ENCODE measurements around the gene ESYT2.
"Not testable (repeated sequence)": the region's sequence is repeated elsewhere in the genome, so short reads cannot be mapped to it uniquely, and the experiment has no call there.

ESYT2 gene

DNA sequence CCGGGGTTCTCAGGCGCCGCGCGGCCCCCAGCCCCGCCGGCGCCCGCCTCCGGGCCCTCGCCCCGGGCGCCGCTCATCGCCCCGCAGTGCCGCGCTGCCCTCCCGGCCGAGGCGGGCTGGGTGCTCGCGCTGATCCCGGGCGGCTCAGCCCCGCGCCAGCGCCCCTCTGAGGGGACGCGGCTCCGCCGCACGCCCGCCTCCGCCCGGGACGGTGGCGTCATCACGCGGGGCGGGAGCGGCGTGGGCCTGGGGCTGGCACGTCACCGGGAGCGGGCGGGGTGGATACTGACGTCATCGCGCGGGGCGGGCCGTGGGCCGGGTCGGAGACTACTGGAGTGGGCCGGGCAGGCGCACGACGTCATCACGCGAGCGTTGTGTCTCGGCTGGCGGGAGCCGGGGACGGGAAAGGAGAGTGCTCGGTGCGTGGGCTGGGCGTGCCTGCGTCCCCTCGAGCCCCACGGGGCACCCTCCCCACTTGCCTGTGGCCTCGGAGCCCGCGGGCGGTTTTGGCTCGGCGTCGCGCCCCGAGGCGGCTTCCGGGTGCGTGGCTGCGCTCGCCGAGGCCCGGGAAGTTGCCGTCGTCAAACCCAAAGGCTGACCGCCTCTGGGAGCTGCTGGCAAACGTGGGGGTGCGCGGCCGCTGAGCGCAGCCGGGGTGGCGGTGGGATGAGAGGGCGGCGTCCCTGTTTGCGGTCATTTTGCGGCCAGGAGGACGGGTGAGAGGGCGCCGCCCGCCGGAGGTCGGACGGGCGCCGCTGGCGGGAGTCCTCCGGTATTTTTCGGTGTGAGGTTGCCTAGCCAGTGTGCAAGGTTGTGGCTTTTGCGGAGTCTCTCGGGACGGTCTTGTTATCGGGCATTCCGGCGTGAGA lies at the start of gene ESYT2:
ESYT2 (minus strand) TSS at position 168 of the 869 bp plus-strand sequence; CDS start at position 77, 91 bp downstream.
- peak; percentile 96 to 99 for DNase-seq (ENCODE audit: low read depth in 2 of 2)

DNA sequence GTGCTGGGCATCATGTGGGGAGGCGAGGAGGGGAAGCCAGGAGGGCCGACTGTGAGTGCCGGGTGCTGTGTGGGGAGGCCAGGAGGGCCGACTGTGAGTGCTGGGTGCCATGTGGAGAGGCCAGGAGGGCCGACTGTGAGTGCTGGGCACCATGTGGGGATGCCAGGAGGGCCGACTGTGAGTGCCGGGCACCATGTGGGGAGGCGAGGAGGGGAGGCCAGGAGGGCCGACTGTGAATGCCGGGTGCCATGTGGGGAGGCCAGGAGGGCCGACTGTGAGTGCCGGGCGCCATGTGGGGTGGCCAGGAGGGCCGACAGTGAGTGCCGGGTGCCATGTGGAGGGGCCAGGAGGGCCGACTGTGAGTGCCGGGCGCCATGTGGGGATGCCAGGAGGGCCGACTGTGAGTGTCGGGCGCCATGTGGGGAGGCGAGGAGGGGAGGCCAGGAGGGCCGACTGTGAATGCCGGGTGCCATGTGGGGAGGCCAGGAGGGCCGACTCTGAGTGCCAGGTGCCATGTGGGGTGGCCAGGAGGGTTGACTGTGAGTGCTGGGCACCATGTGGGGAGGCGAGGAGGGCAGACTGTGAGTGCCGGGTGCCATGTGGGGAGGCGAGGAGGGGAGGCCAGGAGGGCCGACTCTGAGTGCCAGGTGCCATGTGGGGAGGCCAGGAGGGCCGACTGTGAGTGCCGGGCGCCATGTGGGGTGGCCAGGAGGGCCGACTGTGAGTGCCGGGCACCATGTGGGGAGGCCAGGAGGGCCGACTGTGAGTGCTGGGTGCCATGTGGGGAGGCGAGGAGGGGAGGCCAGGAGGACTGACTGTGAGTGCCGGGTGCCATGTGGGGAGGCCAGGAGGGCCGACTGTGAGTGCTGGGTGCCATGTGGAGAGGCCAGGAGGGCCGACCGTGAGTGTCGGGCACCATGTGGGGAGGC lies 49.1 kb upstream of the ESYT2 start:
- not testable (repeated sequence) for DNase-seq (ENCODE audit: low read depth in 2 of 2)

GRCh38 chr7:158876984-158877383 lies 47.7 kb upstream of the ESYT2 start:
- no peak for DNase-seq (ENCODE audit: low read depth in 2 of 2)

DNA sequence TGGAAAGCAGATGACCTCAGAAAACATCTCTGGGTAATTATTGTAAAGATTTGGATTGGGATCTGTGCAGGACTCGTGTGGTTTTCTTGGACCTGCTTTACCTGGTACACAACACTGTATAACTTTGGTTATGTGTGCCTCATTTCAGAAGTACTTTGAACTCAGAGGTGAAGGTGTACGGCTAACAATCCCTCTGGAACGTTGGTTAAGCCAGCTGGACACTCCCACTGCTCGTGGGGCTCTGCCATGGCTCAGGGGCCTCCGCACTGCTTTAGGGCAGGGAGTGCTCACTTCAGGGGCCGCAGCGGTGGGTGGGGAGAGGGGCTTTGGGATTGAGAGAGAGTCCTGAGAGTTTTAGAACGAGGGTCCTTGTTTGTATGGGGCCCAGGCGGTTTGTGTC lies 40.6 kb upstream of the ESYT2 start:
- no peak for DNase-seq (ENCODE audit: low read depth in 2 of 2)

DNA sequence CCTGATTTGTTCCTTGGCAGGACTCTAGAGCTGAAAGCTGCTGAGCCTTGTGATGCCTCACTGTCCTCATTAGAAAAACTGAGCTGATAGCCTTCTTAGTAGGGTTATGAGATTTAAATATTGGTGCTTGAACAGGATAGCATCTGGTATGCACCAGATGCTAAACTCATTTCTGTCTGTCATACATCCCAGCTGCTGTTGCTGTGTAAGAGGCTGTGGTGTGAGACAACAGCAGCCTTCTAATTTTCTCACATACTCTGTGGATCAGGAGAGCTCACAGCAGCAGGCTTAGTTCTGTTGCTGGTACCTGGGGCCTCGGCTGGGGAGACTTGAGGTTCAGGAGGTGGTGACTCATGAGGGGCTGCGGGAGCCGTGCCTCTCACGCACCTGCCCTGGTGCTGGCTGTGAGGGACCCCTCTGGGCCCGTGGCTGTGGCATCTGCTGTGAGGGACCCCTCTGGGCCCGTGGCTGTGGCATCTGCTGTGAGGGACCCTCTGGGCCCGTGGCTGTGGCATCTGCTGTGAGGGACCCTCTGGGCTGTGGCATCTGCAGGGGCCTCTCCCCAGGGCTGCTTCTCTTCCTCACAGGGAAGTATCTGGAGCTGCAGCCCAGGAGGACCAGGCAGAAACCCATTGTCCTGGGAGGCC lies 39.6 kb upstream of the ESYT2 start:
- DNase-seq (ENCODE audit: low read depth in 2 of 2): no peak

- DNase-seq (ENCODE audit: low read depth in 2 of 2): no peak
These were observed 38.1 kb upstream of the ESYT2 start for GRCh38 chr7:158867214-158867984.

- DNase-seq (ENCODE audit: low read depth in 2 of 2): no peak
These were observed 36.7 kb upstream of the ESYT2 start for GRCh38 chr7:158865977-158866376.

DNA sequence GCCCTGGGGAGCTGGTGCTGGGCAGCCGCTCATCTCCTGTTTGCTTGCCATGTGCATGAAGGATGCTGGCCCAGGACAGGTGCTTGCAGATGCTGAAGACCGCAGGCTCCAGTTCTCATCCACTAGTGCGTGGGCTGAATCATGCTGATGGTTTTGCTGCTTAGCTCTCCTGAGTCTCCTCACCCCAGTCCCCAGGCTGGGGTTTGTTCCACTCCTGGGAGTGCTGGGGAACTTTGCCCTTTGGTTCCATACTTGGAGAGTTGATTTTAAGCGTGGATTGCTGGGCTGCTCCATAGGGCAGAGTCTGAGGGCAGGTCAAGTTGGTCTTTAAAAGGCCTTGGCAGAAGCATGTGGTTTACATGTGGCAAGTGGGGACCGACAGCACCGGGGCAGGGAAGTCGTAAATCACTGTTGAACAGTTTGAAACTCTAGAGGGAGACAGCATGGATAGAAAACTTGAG lies 36.2 kb upstream of the ESYT2 start:
- DNase-seq (ENCODE audit: low read depth in 2 of 2): no peak

DNA sequence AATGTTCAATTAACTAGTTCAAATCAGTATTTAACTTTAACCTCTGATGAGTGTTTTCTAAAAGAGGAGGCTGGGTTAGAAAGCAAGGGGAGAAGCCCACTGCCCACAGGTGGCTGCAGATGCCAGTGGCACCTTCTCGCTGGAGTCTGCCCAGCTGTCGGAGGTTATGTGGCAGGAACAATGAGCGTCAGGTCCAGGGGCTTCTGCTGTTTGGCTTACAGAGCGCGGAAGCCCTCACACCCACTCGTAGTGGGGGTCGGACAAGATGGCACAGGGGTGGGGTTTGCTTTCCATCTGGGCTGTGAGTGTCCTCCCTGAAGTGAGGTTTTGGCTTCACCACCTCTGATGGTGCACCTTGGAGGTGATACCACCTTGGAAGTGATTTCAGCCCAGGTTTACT lies 35.5 kb upstream of the ESYT2 start:
- no peak for DNase-seq (ENCODE audit: low read depth in 2 of 2)

DNA sequence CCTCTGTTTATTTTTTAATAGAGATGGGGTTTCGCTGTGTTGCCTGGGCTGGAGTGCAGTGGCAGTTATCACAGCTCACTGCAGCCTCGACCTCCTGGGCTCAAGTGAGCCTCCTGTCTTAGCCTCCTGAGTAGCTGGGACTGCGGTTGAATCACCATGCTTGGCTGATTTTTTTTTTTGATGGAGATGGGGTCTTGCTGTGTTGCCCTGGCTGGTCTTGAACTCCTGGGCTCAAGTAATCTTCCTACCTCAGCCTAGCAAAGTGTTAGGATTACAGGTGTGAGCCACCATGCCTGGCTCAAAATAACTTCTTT lies 35.2 kb upstream of the ESYT2 start:
- no peak for DNase-seq (ENCODE audit: low read depth in 2 of 2)

GRCh38 chr7:158863611-158864506 lies 34.5 kb upstream of the ESYT2 start:
- DNase-seq (ENCODE audit: low read depth in 2 of 2): no peak

DNA sequence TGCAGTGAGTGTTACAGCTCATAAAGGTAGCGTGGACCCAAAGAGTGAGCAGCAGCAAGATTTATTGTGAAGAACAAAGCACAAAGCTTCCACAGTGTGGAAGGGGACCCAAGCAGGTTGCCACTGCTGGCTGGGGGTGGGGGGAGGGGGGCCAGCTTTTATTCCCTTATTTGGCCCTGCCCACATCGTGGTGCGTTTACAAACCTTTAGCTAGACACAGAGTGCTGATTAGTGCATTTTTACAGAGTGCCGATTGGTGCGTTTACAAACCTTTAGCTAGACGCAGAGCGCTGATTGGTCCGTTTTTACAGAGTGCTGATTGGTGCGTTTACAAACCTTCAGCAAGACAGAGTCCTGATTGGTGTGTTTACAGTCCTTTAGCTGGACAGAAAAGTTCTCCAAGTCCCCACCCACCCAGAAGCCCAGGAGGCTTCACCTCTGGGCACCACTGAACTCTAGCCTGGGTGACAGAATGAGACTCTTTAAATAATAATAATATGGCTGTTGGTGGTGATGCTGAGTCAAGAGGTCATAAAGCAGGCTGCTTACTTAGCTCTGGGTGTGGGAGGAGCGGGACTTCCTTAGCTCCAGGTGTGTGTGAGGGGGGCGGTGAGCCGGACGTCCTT lies 33.8 kb upstream of the ESYT2 start:
- DNase-seq (ENCODE audit: low read depth in 2 of 2): peak in 1 of 2 donors; percentile 15

- DNase-seq (ENCODE audit: low read depth in 2 of 2): no peak
These were observed 32.8 kb upstream of the ESYT2 start for GRCh38 chr7:158861936-158862704.

GRCh38 chr7:158861004-158861787 lies 31.9 kb upstream of the ESYT2 start:
- DNase-seq (ENCODE audit: low read depth in 2 of 2): no peak

DNA sequence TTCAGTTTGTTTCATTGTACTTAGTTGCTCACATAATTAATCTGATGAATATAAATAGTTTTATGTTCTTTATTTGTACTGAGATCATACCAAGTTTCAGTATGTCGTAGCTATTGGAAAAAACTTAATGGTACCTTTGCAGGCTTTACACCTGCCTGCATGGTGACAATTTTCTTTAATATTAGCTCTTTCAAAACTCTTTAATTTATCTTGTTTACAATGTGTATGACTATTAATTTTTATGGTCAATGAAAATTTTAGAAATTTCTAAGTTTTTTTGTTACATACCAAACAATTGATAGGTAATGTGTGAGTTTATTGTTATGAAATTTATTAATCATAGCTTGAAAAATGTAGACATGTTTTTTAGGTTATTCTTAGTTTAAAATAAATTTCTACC lies 31.1 kb upstream of the ESYT2 start:
- DNase-seq (ENCODE audit: low read depth in 2 of 2): no peak

DNA sequence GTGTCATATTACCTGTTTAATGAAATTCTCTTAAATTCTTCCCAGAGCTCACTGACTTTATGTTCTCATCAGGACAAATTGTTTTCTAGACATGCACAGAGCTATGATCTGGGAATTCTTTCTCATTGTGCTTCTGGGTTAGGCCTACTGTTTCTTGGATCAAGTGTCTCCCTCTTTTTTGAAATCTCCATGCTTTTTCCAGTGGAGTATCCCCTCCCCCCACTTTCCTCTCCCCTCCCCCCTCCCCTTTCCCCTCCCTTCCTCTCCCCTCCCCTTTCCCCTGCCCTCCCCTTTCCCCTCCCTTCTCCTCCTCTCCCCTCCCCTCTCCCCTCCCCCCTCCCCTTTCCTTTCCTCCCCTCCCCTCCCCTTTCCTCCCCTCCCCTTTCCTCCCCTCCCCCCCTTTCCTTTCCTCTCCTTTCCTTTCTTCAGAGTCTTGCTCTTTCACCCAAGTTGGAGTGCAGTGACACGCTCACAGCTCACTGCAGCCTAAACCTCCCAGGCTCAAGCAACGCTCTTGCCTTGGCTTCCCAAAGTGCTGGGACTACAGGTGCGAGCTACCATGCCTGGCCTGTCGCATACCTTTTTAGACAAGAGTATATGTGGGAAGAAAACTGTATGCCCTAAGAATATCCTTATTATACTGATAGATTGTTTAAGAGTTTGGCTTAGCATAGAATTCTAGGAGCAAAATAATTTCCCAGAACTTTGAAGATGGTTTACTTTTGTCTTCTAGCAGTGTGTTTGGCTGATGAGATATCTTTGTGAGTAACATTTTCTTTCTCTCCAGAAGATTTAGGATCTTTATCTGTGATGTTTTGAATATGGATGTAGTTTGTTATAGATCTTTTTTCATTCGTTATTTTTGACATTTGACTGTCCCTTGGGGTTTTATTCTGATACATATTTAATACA lies 29.5 kb upstream of the ESYT2 start:
- DNase-seq (ENCODE audit: low read depth in 2 of 2): no peak

All from stimulated activated CD8-positive, alpha-beta memory T cell treated with anti-CD3 and anti-CD28 coated beads, Interleukin-7, amount 100 ng/mL, for 4 hours (primary cell).